ENCODE results near the gene GPATCH8. TPM values are rescaled to one million over a fixed set of nuclear protein-coding genes. Genes with fewer than 3 reads are reported as not detected.
A peak's percentile ranks its signal among the peaks of the same experiment; 100 is the strongest.

Gene GPATCH8
- total and polyA plus RNA-seq, 2 donors = 19.3 to 63.4 TPM

DNA sequence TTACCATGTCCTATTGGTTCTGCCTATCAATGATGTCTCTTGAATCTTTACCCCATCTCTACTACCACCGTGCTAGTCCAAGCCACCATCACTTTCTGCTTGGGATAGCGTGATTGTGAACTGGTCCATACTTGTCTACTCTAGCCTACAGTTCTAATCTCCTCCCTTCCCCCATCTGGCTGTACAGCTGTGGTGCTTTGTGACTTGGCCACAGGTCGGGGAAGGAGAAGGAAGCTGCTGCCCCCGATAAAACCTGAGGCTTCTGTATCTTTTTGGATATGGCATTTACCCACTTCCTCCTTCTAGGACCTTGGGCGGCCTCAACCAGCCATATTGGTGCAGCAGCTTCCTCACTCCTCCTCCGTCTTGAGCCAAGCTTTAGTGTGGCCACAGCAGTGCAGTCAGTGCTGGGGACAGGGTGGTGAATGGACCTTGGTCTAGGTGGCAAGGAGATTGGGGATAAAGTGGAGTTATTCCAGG is 113.4 kb downstream of the GPATCH8 start:
- 83% methylated on average over 6 of the region's 6 CpGs for WGBS
- no peak for DNase-seq (ENCODE audit: extremely low spot score)

DNA sequence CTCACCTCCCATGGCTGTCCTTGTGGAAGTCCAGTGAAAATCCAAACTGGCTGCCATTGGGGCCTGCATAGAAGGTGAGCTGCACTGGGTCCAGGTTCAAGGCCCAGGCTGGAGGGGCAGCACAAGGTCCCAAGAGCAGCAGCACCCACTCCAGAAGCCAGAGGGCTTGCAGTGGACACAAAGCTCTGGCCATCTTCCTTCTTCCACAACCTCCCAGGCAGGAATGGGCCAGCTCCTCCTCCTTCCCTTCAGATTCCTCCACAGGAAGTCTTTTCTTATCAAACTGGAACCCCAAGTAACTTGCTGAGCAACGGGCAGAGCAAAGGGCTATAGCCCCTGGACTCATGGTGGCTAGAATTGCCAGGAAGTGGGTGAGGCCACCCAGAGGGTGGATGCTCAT is 113.9 kb downstream of the GPATCH8 start, which contains the start of gene ITGA2B:
ITGA2B (minus strand) TSS at position 369 of the 400 bp plus-strand sequence; CDS start at position 193, 176 bp downstream.
- Histone ChIP-seq H3K4me3 (ENCODE audit: low read depth, low read length) (no peak within 1 kb of the TSS), H3K4me1 (ENCODE audit: insufficient read depth) (no peaks in the 10 kb centered on the region), H3K36me3 (ENCODE audit: insufficient read depth) (no peaks in the 10 kb centered on the region), H3K27ac (ENCODE audit: low read depth) (no peak within 1 kb of the TSS)
- no peak for DNase-seq (ENCODE audit: extremely low spot score)
- 48% methylated on average over 1 of the region's 1 CpG for WGBS

More for the DNA sequence above, 113.4 kb downstream of the GPATCH8 start:
- Histone ChIP-seq H3K27ac (ENCODE audit: low read depth) (no peak overlapping the region), H3K4me1 (ENCODE audit: insufficient read depth) (no peaks in the 10 kb centered on the region), H3K4me3 (ENCODE audit: low read depth, low read length) (no peak overlapping the region), H3K36me3 (ENCODE audit: insufficient read depth) (no peaks in the 10 kb centered on the region)

DNA sequence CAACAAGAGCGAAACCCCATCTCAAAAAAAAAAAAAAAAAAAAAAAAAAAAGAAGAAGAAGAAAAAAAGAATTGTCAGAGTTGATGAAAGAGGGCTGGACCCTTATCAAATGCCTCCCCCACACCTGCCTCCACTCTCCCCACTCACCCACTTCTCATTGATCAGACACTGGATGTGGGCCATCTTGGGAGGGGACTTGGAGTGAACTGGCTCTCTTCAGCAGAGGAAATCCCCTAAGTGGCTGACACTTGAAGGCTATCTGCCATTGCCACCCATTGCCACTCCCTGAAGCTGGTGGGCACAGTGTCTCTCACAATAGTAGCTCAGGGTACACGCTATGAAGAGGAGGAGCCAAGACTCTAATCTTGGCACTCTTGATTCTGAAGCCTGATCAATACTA is 115.4 kb downstream of the GPATCH8 start:
- DNase-seq (ENCODE audit: extremely low spot score) = no peak
- Histone ChIP-seq H3K4me1 (ENCODE audit: insufficient read depth) (no peaks in the 10 kb centered on the region), H3K4me3 (ENCODE audit: low read depth, low read length) (no peak overlapping the region), H3K36me3 (ENCODE audit: insufficient read depth) (no peaks in the 10 kb centered on the region), H3K27ac (ENCODE audit: low read depth) (no peak overlapping the region)
- WGBS = 89% methylated on average over 2 of the region's 2 CpGs

DNA sequence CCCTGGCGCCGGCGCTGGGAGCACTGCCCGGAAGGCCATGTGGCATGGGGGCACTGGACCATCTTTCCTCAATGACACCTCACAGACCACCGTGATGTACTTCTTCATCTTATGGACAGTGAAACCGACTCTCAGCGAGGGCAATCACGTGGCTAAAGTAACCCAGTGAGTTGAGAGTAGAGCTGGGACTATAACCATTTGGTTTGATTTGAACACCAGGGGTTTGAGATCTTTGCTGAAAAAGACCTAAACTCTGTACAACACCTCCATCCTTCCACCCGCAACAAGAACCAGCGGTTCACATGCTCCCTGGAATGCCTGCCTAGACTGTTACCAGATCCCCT is 117.1 kb downstream of the GPATCH8 start:
- Histone ChIP-seq H3K36me3 (ENCODE audit: insufficient read depth) (no peaks in the 10 kb centered on the region), H3K4me3 (ENCODE audit: low read depth, low read length) (no peak overlapping the region), H3K27ac (ENCODE audit: low read depth) (no peak overlapping the region), H3K4me1 (ENCODE audit: insufficient read depth) (no peaks in the 10 kb centered on the region)
- DNase-seq (ENCODE audit: extremely low spot score) = no peak
- WGBS = 30% methylated on average over 10 of the region's 10 CpGs

DNA sequence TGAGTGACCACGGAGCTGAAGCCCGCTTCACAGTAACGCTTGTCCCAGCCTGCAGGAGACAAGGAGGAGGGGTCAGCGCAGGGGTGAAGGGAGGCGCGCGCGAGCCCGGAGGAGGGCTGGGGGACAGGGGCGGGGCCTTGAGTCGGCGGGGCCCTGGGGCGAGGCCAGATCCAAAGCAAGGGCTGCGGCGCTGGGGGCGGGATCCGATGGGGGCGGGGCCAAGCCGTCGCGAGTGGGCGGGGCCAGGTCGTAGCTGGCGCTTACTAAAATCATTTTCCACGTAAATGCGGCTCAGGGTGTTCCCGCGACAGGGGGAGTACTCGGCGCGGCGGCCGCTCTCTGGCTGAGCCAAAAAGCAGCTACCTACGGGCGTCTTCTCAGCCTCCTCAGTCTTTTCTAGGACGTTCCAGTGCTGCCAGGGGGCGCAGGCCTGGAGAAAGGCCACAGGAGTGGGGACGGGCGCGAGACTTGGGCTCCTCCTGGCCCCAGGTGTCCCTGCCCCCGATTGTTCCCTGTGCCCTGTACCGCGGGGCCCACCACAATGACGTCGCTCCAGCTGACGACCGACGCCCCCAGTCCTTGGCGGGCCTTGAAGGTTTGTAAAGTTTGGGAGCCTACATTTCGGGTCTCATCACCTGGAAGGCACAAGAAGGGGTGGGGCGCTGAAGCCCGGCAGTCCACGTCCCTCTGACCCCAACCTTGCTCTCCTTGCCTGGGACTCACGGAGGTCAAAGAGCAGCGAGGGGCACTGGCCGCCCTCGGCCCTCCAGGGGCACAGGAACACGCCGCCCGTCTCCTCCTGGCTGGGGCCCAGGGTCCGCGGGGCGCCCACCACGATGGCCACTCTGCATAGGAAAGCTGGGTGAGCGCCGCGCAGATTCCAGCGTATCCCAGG is 117.7 kb downstream of the GPATCH8 start:
- no peak overlapping the region for H3K27ac ChIP-seq (ENCODE audit: low read depth)
- no peaks in the 10 kb centered on the region for H3K36me3 ChIP-seq (ENCODE audit: insufficient read depth)
- H3K4me3 ChIP-seq (ENCODE audit: low read depth, low read length) = peak overlapping the region; percentile 29
- H3K4me1 ChIP-seq (ENCODE audit: insufficient read depth) = no peaks in the 10 kb centered on the region
- 4% methylated on average over 68 of the region's 68 CpGs for WGBS
- DNase-seq (ENCODE audit: extremely low spot score) = peak; percentile 62

DNA sequence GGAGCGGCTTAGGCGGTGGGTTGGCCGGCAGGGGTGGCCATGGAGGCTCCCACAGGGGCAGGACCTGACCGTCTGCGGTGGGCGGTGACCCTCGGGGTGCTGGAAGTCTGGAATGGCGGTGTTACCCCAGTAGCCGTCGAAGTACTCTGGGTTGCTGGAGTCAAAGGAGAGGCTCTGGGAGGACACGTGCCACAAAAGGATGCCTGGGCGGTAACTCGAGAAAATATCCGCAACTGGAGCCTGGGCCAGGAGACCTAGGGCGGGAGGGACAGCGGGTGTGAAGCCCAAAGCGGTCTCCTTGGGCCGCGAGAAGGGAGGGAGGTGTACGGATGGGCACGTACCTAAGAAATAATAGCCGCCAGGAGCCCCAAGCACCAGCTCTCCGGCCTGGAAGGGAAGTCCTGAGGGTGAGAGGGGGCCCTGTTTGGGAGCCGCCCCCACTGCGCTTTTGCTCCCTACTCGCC is 118.4 kb downstream of the GPATCH8 start:
- H3K36me3 ChIP-seq (ENCODE audit: insufficient read depth) = no peaks in the 10 kb centered on the region
- no peak overlapping the region for H3K27ac ChIP-seq (ENCODE audit: low read depth)
- 3% methylated on average over 26 of the region's 26 CpGs for WGBS
- H3K4me1 ChIP-seq (ENCODE audit: insufficient read depth) = no peaks in the 10 kb centered on the region
- no peak for DNase-seq (ENCODE audit: extremely low spot score)
- H3K4me3 ChIP-seq (ENCODE audit: low read depth, low read length) = peak overlapping the region; percentile 29

DNA sequence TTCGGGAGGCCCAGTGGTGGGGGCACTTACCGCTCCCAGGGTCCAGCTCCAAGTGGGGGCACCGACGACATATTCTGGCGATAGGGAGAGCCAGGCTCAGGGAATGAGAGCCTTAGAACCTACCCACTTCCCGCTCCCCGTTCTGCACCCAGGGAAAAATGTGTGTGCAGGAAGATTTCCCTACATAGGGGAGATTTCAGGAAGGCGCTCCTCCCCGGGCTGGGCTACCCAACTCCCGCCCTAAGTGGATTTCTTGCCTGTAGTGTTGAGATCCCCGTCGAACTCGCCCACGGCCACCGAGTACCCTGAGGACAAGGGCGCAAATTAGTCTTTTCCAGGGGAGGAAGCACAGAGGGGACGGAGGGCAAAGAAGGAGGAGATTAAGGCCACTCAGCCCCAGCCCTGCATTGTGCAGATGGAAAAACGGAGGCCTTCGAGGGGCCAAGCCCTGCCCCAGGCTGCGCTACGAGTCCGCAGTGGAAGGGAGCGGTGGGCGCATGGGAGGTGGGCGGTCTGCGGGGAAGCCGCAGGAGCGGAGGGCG is 118.9 kb downstream of the GPATCH8 start:
- no peaks in the 10 kb centered on the region for H3K36me3 ChIP-seq (ENCODE audit: insufficient read depth)
- 27% methylated on average over 29 of the region's 29 CpGs for WGBS
- no peak for DNase-seq (ENCODE audit: extremely low spot score)
- H3K4me3 ChIP-seq (ENCODE audit: low read depth, low read length) = peak overlapping the region; percentile 29
- no peak overlapping the region for H3K27ac ChIP-seq (ENCODE audit: low read depth)
- H3K4me1 ChIP-seq (ENCODE audit: insufficient read depth) = no peaks in the 10 kb centered on the region

DNA sequence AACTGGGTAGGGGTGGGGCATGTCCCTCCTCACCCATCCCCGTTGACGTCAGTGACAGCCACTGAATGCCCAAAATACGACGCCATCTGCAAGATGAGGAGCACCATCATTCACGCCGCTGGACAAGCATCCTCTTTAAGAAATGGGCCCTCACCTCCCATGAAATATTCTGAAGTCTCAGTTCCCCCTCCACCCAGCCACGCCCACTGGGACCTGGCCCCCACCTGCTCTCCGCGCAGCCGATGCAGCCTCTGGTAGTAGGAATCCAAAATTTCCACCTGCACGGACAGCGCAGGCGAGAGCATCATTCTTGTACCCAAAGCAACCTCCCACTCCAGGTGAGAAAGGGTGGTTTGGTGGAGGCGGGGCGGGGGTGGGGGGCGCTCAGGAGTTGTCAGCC is 119.3 kb downstream of the GPATCH8 start:
- Histone ChIP-seq H3K4me3 (ENCODE audit: low read depth, low read length) (no peak overlapping the region), H3K4me1 (ENCODE audit: insufficient read depth) (no peaks in the 10 kb centered on the region), H3K27ac (ENCODE audit: low read depth) (no peak overlapping the region), H3K36me3 (ENCODE audit: insufficient read depth) (no peaks in the 10 kb centered on the region)
- no peak for DNase-seq (ENCODE audit: extremely low spot score)
- 72% methylated on average over 16 of the region's 16 CpGs for WGBS

DNA sequence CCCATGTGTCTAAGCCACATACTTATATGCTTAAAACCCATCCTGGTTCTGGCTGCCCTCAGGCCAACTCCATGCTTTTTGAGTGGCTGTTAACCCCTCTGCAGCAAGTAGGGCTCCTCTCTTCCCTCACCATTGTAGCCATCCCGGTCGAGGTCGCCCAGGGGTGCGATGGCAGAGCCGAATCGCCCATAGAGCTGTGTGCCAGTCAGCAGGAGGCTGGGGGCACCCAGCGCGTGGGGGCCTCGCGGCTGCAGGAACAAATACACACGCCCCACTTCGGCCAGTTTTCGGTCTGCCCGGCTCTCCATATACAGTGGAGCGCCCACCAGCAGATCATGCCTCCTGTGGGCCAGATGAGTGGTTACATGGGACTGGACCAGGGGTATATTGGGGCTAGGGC is 119.8 kb downstream of the GPATCH8 start:
- DNase-seq (ENCODE audit: extremely low spot score) = no peak

DNA sequence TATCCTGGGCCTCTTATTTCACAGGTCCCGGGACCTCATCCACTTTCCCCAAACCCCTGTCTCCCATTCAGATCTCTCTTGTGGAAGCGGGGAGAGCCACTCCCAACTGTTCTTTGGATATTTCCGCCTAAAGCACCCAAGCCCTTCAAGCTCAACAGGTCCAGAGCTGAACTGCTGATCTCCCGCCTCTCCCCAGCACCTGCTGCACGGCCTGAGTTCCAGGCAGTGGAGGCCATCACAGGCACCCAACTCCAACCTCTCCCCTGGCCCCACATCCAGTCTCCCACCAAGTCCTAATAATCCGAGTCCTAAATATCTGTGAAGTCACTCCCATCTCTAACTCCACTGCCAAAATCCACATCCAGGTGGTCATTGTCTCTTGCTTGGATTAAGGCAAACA is 120.3 kb downstream of the GPATCH8 start:
- H3K4me3 ChIP-seq (ENCODE audit: low read depth, low read length) = no peak overlapping the region

More for the DNA sequence above, 119.8 kb downstream of the GPATCH8 start:
- 93% methylated on average over 15 of the region's 15 CpGs for WGBS
- no peaks in the 10 kb centered on the region for H3K36me3 ChIP-seq (ENCODE audit: insufficient read depth)
- no peaks in the 10 kb centered on the region for H3K4me1 ChIP-seq (ENCODE audit: insufficient read depth)
- H3K27ac ChIP-seq (ENCODE audit: low read depth) = no peak overlapping the region
- H3K4me3 ChIP-seq (ENCODE audit: low read depth, low read length) = no peak overlapping the region

DNA sequence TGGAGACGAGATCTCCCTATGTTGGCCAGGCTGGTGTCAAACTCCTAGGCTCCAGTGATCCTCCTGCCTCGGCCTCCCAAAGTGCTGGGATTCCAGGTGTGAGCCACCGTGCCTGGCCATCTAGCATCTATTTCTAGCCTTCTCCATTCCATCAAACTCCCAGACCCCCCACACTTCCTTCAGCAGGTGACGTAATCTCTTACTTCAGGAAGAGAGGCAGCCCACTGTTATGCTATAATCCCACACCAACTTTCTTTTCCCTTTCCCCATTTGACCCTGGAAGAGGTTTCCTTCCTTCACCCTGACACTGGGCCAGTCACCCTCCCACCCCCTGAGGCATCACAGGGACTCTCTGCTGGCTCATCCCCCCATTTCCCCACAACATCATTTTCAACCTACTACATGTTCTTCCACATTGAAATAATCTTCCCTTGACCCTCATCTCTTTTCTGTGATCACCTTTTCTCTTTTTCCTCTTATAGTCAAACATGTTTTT is 121.3 kb downstream of the GPATCH8 start:
- Histone ChIP-seq H3K4me1 (ENCODE audit: insufficient read depth) (no peaks in the 10 kb centered on the region), H3K36me3 (ENCODE audit: insufficient read depth) (no peaks in the 10 kb centered on the region), H3K27ac (ENCODE audit: low read depth) (no peak overlapping the region), H3K4me3 (ENCODE audit: low read depth, low read length) (no peak overlapping the region)
- DNase-seq (ENCODE audit: extremely low spot score) = no peak
- WGBS = 83% methylated on average over 4 of the region's 4 CpGs

More for the DNA sequence above, 120.3 kb downstream of the GPATCH8 start:
- WGBS = 89% methylated on average over 6 of the region's 6 CpGs
- Histone ChIP-seq H3K27ac (ENCODE audit: low read depth) (no peak overlapping the region), H3K4me1 (ENCODE audit: insufficient read depth) (no peaks in the 10 kb centered on the region), H3K36me3 (ENCODE audit: insufficient read depth) (no peaks in the 10 kb centered on the region)
- no peak for DNase-seq (ENCODE audit: extremely low spot score)

DNA sequence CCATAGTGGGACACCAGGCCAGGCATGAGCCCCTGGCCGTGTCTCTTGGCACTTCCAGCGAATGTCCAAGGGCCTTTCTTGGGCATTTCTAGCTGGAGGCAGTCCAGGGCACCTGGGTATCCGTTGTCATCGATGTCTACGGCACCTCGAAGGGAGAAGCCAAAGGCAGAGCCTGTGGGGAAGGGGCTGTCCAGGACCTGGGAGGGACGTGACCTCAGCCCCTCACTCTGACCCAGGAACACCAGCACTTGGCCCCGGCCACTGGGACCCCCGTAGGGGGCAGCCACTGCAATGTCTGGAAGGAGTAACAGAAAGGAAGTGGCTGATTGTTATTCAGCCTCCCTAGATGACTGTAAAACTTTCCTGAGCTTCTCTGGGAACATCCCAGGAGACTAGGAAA is 122.4 kb downstream of the GPATCH8 start:
- Histone ChIP-seq H3K4me1 (ENCODE audit: insufficient read depth) (no peaks in the 10 kb centered on the region), H3K4me3 (ENCODE audit: low read depth, low read length) (no peak overlapping the region), H3K36me3 (ENCODE audit: insufficient read depth) (no peaks in the 10 kb centered on the region), H3K27ac (ENCODE audit: low read depth) (no peak overlapping the region)
- DNase-seq (ENCODE audit: extremely low spot score) = no peak
- 76% methylated on average over 9 of the region's 9 CpGs for WGBS

DNA sequence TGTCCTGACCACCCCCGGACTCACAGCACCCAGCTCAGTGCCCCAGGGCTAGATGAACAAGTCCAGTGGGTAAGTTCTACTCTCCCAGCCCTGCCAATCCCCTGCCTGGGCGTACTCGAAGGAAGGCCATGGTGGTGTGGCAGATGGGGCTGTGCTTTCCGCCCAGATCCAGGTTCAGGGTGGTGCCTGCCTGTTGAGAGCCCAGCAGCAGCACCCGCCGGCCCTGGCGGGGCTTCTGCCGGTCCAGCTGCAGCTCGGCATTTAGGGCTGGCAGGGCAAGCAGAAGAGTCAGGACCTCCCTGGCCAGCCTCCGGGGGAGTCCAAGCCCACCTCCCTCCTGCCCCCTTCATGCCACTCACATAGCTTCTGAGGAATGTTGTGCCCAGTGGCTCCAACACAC is 123.3 kb downstream of the GPATCH8 start:
- DNase-seq (ENCODE audit: extremely low spot score) = no peak
- H3K4me1 ChIP-seq (ENCODE audit: insufficient read depth) = no peaks in the 10 kb centered on the region
- H3K36me3 ChIP-seq (ENCODE audit: insufficient read depth) = no peaks in the 10 kb centered on the region
- no peak overlapping the region for H3K4me3 ChIP-seq (ENCODE audit: low read depth, low read length)
- WGBS = 90% methylated on average over 10 of the region's 10 CpGs
- no peak overlapping the region for H3K27ac ChIP-seq (ENCODE audit: low read depth)

DNA sequence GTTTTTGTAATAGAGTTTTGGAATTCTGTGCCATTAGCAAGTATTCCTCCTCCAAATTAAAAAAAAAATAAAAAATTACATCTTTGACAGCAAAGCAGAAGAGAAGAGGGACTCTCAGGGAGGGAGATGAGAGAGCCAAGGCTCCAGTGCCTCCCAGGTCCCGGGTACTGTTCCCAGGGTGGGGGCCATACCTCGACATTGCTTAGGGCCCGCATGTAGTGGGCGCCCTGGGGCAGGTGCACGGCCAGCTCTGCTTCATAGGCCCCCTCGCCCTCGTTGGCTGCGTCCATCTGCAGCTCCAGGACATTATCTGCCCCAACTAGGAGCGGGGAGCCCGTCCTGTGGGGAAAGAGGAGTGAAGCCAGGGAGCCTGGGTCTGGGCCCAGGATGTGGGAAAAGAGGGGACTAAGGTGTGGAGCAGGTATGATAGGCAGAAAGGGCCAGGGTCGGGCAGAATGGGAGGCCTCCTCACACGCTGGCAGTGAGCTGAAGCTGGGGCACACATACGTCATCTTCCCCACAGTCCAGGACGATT is 125.0 kb downstream of the GPATCH8 start:
- no peaks in the 10 kb centered on the region for H3K36me3 ChIP-seq (ENCODE audit: insufficient read depth)
- 84% methylated on average over 14 of the region's 14 CpGs for WGBS
- DNase-seq (ENCODE audit: extremely low spot score) = no peak

More for the DNA sequence above, 125.0 kb downstream of the GPATCH8 start:
- Histone ChIP-seq H3K27ac (ENCODE audit: low read depth) (no peak overlapping the region), H3K4me3 (ENCODE audit: low read depth, low read length) (no peak overlapping the region), H3K4me1 (ENCODE audit: insufficient read depth) (no peaks in the 10 kb centered on the region)
